Naive B cell (primary cell): ENCODE measurements around the gene POLQ. TPM values are rescaled to one million over a fixed set of nuclear protein-coding genes. Genes with fewer than 3 reads are reported as not detected.

Experiments used
- polyA plus RNA-seq, 6 donors: library from polyadenylated mRNA; unstranded; fragments of 300-500 nt; fragmentation: Illumina TruSeq; gene quantifications; one replicate each; pipeline ENCODE4 v1.2.3, GENCODE V29; 2021; ENCODE audit warnings: low read depth in 6 of 6

POLQ gene
- polyA plus RNA-seq, 6 donors from 2014 or later: 0.09 to 0.28 (median 0.12) TPM; not detected in 3

Other genes with a start within 250 kb of the POLQ start
- not detected for gene ARGFX, start 22.0 kb upstream of the POLQ start, polyA plus RNA-seq
- gene FBXO40, start 47.4 kb upstream of the POLQ start, polyA plus RNA-seq: under 1 TPM in 3 of 6 donors, not detected in 3; 0.04 to 0.17 (median 0.11) TPM
- gene HCLS1, start 114.9 kb upstream of the POLQ start, polyA plus RNA-seq: 100 to 1,000 TPM; 367 to 548 (median 469) TPM
- 10 to 100 TPM in 1 of 6 donors, 1 to 10 TPM in 5; 1.2 to 10.6 (median 5.8) TPM for gene GOLGB1, start 203.8 kb upstream of the POLQ start, polyA plus RNA-seq